Hepatic stellate cell (primary cell): Measurements from ENCODE around the gene HRH2.

Source experiments
- DNase-seq: peaks from one replicate; pipeline ENCODE4 v3.0.0; 2011; ENCODE audit warnings: low spot score

The HRH2 gene

GRCh38 chr5:175677571-175677970, 19.7 kb downstream of the HRH2 start:
- no peak for DNase-seq

DNA sequence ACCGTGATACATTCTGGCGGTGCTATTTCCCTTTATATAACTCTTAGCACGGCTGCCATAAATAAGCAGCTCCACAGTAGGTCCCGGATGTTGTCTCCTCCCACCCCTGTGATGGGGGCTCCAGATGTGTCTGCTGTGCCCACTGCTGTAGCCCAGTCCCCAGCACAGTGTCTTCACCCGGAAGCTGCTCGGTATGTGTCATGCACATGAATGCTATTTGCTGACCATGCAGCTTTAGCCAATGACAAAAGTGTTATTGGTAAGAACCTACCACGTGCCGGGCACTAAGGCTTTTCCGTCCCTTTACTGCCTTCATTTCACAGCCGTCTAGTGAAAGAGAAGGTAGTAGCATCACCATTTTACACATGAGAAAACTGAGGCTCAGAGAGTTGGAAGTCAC, 20.2 kb downstream of the HRH2 start:
- no peak for DNase-seq

DNA sequence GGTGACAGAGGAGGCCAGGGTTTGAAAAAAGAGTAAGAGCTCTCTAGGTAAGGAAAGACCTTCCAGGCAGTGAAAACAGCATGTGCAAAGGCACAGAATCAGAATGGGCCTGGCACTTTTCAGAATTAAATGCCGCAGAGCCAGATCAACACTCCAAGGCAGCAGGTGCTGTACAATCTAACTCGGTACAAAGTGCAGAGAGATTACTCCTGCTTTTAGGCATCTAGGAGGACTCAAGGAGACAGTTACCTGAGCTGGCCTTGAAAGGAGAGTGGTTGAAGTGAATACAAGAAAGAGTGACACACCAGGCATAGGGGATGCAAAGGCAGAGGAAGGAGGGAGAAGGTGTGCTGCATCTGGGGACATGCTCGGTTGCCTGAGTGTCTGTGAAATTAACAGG, 21.5 kb downstream of the HRH2 start:
- no peak for DNase-seq

- DNase-seq, result no peak
These were observed 22.1 kb downstream of the HRH2 start for GRCh38 chr5:175680020-175680419.

- DNase-seq, result no peak
These were observed 22.6 kb downstream of the HRH2 start for GRCh38 chr5:175680463-175680862.

GRCh38 chr5:175681045-175681967, 23.4 kb downstream of the HRH2 start:
- no peak for DNase-seq

GRCh38 chr5:175681968-175682340, 24.1 kb downstream of the HRH2 start:
- no peak for DNase-seq

GRCh38 chr5:175682664-175683063, 24.8 kb downstream of the HRH2 start:
- DNase-seq, result no peak

DNA sequence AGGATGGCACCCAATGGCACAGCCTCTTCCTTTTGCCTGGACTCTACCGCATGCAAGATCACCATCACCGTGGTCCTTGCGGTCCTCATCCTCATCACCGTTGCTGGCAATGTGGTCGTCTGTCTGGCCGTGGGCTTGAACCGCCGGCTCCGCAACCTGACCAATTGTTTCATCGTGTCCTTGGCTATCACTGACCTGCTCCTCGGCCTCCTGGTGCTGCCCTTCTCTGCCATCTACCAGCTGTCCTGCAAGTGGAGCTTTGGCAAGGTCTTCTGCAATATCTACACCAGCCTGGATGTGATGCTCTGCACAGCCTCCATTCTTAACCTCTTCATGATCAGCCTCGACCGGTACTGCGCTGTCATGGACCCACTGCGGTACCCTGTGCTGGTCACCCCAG, 25.4 kb downstream of the HRH2 start:
- no peak for DNase-seq

DNA sequence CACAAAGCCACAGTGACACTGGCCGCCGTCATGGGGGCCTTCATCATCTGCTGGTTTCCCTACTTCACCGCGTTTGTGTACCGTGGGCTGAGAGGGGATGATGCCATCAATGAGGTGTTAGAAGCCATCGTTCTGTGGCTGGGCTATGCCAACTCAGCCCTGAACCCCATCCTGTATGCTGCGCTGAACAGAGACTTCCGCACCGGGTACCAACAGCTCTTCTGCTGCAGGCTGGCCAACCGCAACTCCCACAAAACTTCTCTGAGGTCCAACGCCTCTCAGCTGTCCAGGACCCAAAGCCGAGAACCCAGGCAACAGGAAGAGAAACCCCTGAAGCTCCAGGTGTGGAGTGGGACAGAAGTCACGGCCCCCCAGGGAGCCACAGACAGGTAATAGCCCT, 26.1 kb downstream of the HRH2 start:
- DNase-seq, result no peak

DNA sequence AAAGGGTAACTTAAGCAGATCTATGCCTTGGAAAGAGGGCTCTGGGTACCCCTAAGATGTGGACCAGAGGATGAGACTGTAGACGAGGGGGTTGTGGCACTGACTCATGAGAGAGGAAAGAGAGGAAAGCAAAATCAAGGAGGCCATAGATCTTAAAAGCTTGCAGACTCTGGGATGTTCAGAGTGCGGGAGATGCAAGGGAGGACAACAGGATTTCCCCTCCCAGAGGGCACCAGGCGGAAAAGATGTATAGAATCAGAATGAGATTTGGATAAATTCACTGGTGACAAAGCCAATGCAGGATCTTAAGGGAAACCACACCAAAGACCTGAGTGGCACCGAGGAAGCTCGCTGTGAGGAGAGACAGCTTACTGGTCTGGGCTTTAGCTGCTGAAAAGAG, 27.1 kb downstream of the HRH2 start:
- DNase-seq, result no peak

GRCh38 chr5:175685701-175686350, 28.0 kb downstream of the HRH2 start:
- no peak for DNase-seq

DNA sequence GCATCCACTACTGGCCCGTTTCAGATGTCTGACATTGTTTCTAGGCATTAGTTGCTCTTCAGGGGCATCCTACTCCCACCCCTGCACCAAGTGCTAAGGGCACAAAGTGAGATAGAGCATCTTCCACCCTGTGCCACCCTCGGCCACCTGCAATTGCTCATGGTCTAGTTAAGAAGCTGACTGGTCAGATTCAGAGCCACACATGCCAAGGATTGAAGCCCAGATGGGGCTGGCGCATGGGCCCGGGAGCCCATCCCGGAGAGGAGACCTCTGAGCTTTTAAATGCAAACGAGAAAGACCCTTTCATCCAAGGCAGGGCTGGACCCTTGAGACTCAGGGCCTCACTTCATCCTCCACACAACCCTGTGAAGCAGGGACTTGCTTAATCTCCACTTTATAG, 28.5 kb downstream of the HRH2 start:
- no peak for DNase-seq

GRCh38 chr5:175686826-175687225, 29.0 kb downstream of the HRH2 start:
- no peak for DNase-seq

DNA sequence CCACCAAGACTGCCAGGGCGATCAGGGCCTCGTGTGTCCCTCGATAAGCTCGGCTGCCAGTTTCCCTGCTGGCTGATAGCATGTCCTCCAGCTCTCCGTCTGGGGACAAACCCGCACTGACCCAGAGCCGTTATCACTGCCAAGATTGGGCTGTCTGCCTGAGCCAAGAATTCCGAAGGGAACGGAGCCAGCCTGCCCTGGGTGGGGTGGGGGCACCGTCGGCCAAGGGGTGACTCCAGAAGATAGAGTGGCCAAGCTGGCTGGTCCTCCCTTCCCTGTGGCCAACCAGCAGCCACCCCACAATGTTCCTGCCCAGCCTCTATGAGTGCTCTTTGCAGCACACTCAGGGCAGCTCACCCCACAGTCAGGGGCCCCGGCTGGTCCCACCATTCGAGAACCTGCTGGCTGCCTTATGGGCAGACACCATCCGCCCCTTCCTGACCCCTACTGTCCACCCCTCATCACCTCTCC, 29.4 kb downstream of the HRH2 start:
- no peak for DNase-seq

DNA sequence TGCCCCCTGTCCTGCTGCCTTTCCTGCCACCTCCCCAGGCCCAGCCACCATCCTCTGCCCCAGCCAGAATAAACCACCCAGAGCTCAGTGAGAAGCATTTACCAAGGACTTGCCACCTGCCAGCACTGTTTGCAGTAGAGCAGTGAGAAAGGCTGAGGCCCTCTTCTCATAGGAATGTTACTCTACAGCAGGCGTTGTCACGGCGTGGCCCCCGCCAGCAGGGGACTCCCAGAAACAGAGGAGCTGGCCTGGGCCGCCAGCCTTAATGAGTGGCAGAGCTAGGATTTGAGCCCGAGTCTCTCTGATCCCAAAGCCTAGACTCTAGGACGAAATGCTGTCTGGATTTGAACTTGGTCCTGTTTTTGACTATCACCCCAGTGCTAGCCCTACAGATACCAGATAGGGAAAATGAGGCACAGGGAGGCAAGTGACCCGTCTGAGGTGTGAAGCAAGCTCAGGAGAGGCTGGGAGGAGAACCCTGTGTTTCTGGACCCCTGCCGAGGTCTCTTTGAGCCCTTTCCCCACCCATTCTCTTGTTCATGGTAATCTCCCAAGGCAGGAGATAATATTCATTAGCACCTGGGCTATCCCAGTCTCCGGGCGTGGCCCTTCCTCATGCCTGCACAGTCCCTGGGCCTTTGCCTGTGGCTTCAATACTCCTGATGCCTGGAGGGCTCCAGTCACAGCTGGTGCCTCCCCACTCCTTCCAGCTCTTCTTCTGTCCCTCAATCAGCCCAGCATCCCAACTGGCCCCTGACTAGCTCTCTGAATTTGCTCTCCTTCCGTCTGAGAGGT, 30.7 kb downstream of the HRH2 start:
- DNase-seq, result no peak

GRCh38 chr5:175689147-175689991, 31.5 kb downstream of the HRH2 start:
- DNase-seq, result no peak

- DNase-seq, result no peak
These were observed 32.2 kb downstream of the HRH2 start for GRCh38 chr5:175690025-175690424.

GRCh38 chr5:175690586-175690985, 32.7 kb downstream of the HRH2 start:
- DNase-seq, result no peak

- no peak for DNase-seq
These were observed 33.9 kb downstream of the HRH2 start for GRCh38 chr5:175691761-175692160.

GRCh38 chr5:175692235-175692995, 34.5 kb downstream of the HRH2 start:
- no peak for DNase-seq
